Transverse colon (tissue), 4 donors: Measurements from ENCODE around the gene SLC1A3. TPM values are rescaled to one million over a fixed set of nuclear protein-coding genes. Genes with fewer than 3 reads are reported as not detected.

Experiments
- DNase-seq: peaks from one replicate; pipeline ENCODE4 v3.0.0-alpha.2; 2019
- H3K27ac ChIP-seq, 4 donors: fragments of 200-600 bp; sonication (generic); 2 replicates each; pipeline ENCODE4 v1.5.1; 2016 to 2018; ENCODE audit warnings: inconsistent platforms in 4 of 4
- H3K27me3 ChIP-seq: fragments of 200-600 bp; sonication (generic); 2 replicates; pipeline ENCODE4 v1.5.1; 2017; ENCODE audit warnings: inconsistent platforms
- H3K36me3 ChIP-seq, 4 donors: fragments of 200-600 bp; sonication (generic); 2 replicates each; pipeline ENCODE4 v1.5.1; 2017 to 2019; ENCODE audit warnings: inconsistent platforms in 4 of 4
- H3K4me1 ChIP-seq, 4 donors: fragments of 200-600 bp; sonication (generic); 2 replicates each; pipeline ENCODE4 v1.5.1; 2017 to 2020; ENCODE audit warnings: inconsistent platforms in 4 of 4
- H3K4me3 ChIP-seq, 4 donors: fragments of 200-600 bp; sonication (generic); 1 replicate in 1 of 4; 2 replicates in 3 of 4; pipeline versions ENCODE4 v1.5.1 to v1.6.1; 2017 to 2019; ENCODE audit warnings: inconsistent platforms in 4 of 4
- H3K9me3 ChIP-seq, 2 donors: fragments of 200-600 bp; sonication (generic); 2 replicates each; pipeline ENCODE4 v1.5.1; 2017 to 2019; ENCODE audit warnings: inconsistent platforms in 2 of 2
- CTCF ChIP-seq, 5 experiments: fragments of 200-600 bp in 3 of 5; fragments of 450-650 bp in 2 of 5; sonication (generic) in 3 of 5; IDR thresholded peaks; 1 replicate in 2 of 5; 2 replicates in 3 of 5; pipeline ENCODE4 v1.5.1; 2016 to 2017; ENCODE audit warnings: antibody characterized with exemption in 5 of 5, inconsistent platforms in 3 of 5, mild to moderate bottlenecking in 2 of 5, moderate library complexity in 1 of 5
- EP300 ChIP-seq: sonication (generic); formaldehyde crosslinking; IDR thresholded peaks from one replicate; pipeline ENCODE4 v1.6.1; 2017; ENCODE audit warnings: antibody characterized with exemption, low read depth
- POLR2A ChIP-seq: fragments of 450-650 bp; IDR thresholded peaks from one replicate; pipeline ENCODE4 v1.6.1; 2016; ENCODE audit warnings: antibody characterized with exemption, mild to moderate bottlenecking, moderate library complexity
- POLR2AphosphoS5 ChIP-seq, 3 donors: sonication (generic); formaldehyde crosslinking; IDR thresholded peaks; one replicate each; pipeline ENCODE4 v1.6.1; 2016; ENCODE audit warnings: antibody characterized with exemption in 3 of 3
- WGBS, 2 donors: methylation state at CpG; one replicate each; pipeline ENCODE4 v1.1.5; 2018; ENCODE audit warnings: low coverage in 1 of 2; 5-methylcytosine and 5-hydroxymethylcytosine counted together
- in situ Hi-C, 4 donors: fragments of 200-750 bp; cut with MboI; loops; one replicate each; pipeline versions ENCODE4 v1.15.0 to v1.15.1; 2017; ENCODE audit warnings: low sequenced_read_pairs in 3 of 4, low pct_ligation_motif_present in 1 of 4, low pct_unique_long_range_greater_than_20kb in 1 of 4
- intact Hi-C: fragments of 100-400 bp; cut with DNase I; formaldehyde crosslinking; loops from one replicate; pipeline ENCODE4 v1.15.1; 2023; ENCODE audit warnings: low total_unique reads
- total RNA-seq, 4 donors: library from RNA; depleted of rRNA; stranded (reverse); fragments of >200 nt; gene quantifications; one replicate each; pipeline ENCODE4 v1.1.0, GENCODE V29; 2016

Gene SLC1A3
- total RNA-seq, 4 donors from 2014 or later, result 0.20 to 16.0 (median 4.1) TPM

- Histone ChIP-seq H3K27me3 (no peaks in the 10 kb centered on the region), H3K9me3 (no peaks in the 10 kb centered on the region), H3K4me3 (no peak overlapping the region), H3K4me1 (no peaks in the 10 kb centered on the region), H3K27ac (no peak overlapping the region), H3K36me3 (no peaks in the 10 kb centered on the region)
- in situ Hi-C loops (no loop called here), intact Hi-C loops (no loop called here)
- TF ChIP-seq CTCF (IDR thresholded peaks at IDR 0.05) (no peak), EP300 (no peak), POLR2AphosphoS5 (IDR thresholded peaks at IDR 0.05) (no peak)
- WGBS, 2 donors, result 71% methylated on average over 3 to 6 of the region's 6 CpGs
- DNase-seq, result no peak
Observed at GRCh38 chr5:36570301-36571095, 35.9 kb upstream of the SLC1A3 start.

- no peak overlapping the region for H3K4me3 ChIP-seq
- no peaks in the 10 kb centered on the region for H3K36me3 ChIP-seq
- in situ Hi-C loops (no loop called here), intact Hi-C loops (no loop called here)
- no peaks in the 10 kb centered on the region for H3K4me1 ChIP-seq
- WGBS, 2 donors, result 69 to 73% methylated on average over 4 of the region's 4 CpGs
- H3K27me3 ChIP-seq, result no peaks in the 10 kb centered on the region
- H3K27ac ChIP-seq, result no peak overlapping the region
- DNase-seq, result no peak
- TF ChIP-seq POLR2A (no peak), EP300 (no peak), CTCF (IDR thresholded peaks at IDR 0.05) (no peak), POLR2AphosphoS5 (IDR thresholded peaks at IDR 0.05) (no peak)
- no peaks in the 10 kb centered on the region for H3K9me3 ChIP-seq
Observed at GRCh38 chr5:36571401-36572042, 34.9 kb upstream of the SLC1A3 start.

- WGBS, 2 donors, result 38 to 80% methylated on average over 1 to 2 of the region's 2 CpGs
- intact Hi-C loops, result no loop called here
- in situ Hi-C loops, result no loop called here
Observed at GRCh38 chr5:36573438-36573837, 33.0 kb upstream of the SLC1A3 start.

More at GRCh38 chr5:36573438-36573837, 33.0 kb upstream of the SLC1A3 start:
- Histone ChIP-seq H3K4me1 (no peaks in the 10 kb centered on the region), H3K36me3 (no peaks in the 10 kb centered on the region), H3K27me3 (no peaks in the 10 kb centered on the region), H3K27ac (no peak overlapping the region), H3K4me3 (no peak overlapping the region), H3K9me3 (no peaks in the 10 kb centered on the region)
- no peak for DNase-seq
- TF ChIP-seq POLR2AphosphoS5 (IDR thresholded peaks at IDR 0.05) (no peak), CTCF (IDR thresholded peaks at IDR 0.05) (no peak), EP300 (no peak), POLR2A (no peak)
